ENCODE data around the gene SHISAL2A. TPM values are rescaled to one million over a fixed set of nuclear protein-coding genes. Genes with fewer than 3 reads are reported as not detected.

Gene SHISAL2A
- total RNA-seq, 1 donor from 2014 or later: not detected

GRCh38 chr1:52668711-52669110 is 35.7 kb downstream of the SHISAL2A start:
- Mint-ChIP-seq H3K27ac (ENCODE audit: unreplicated experiment) (peak overlapping the region; percentile 86), H3K4me3 (ENCODE audit: unreplicated experiment) (no peak overlapping the region), H3K9me3 (ENCODE audit: unreplicated experiment) (no peaks in the 10 kb centered on the region), H3K4me1 (ENCODE audit: low read depth, unreplicated experiment) (peaks cover 24% of the 10 kb centered on the region), H3K27me3 (ENCODE audit: low read depth, unreplicated experiment) (no peaks in the 10 kb centered on the region), H3K36me3 (ENCODE audit: low read depth, unreplicated experiment) (no peaks in the 10 kb centered on the region)
- Histone ChIP-seq H3K36me3 (ENCODE audit: insufficient read depth, low read length) (no peaks in the 10 kb centered on the region), H3K79me2 (ENCODE audit: insufficient read depth, low read length) (no peaks in the 10 kb centered on the region), H3K4me2 (ENCODE audit: low read length) (no peak overlapping the region), H3K9me3 (ENCODE audit: insufficient read depth, low read depth, low read length) (no peaks in the 10 kb centered on the region), H3K27me3 (ENCODE audit: insufficient read depth, low read length) (no peaks in the 10 kb centered on the region), H3K27ac (ENCODE audit: low read depth, low read length) (no peak overlapping the region), H3K9ac (ENCODE audit: low read length) (no peak overlapping the region), H2AFZ (ENCODE audit: low read depth, low read length) (no peak overlapping the region), H3K4me3 (ENCODE audit: insufficient read depth, low read depth, low read length) (no peak overlapping the region), H3K4me1 (ENCODE audit: insufficient read depth, low read length) (peaks cover 5% of the 10 kb centered on the region), H4K20me1 (ENCODE audit: insufficient read depth, low read length) (no peaks in the 10 kb centered on the region)
- no peak for TF ChIP-seq EZH2 (IDR thresholded peaks at IDR 0.05; ENCODE audit: insufficient read depth, low read length)
- TF ChIP-seq, protein P1, sequence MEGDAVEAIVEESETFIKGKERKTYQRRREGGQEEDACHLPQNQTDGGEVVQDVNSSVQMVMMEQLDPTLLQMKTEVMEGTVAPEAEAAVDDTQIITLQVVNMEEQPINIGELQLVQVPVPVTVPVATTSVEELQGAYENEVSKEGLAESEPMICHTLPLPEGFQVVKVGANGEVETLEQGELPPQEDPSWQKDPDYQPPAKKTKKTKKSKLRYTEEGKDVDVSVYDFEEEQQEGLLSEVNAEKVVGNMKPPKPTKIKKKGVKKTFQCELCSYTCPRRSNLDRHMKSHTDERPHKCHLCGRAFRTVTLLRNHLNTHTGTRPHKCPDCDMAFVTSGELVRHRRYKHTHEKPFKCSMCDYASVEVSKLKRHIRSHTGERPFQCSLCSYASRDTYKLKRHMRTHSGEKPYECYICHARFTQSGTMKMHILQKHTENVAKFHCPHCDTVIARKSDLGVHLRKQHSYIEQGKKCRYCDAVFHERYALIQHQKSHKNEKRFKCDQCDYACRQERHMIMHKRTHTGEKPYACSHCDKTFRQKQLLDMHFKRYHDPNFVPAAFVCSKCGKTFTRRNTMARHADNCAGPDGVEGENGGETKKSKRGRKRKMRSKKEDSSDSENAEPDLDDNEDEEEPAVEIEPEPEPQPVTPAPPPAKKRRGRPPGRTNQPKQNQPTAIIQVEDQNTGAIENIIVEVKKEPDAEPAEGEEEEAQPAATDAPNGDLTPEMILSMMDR (IDR thresholded peaks at IDR 0.05; ENCODE audit: insufficient read depth, low read depth, low read length): no peak
- DNase-seq (ENCODE audit: low read depth): peak; percentile 9
- no peak for FAIRE-seq

- DNase-seq (ENCODE audit: low read depth) (peak; percentile 53), FAIRE-seq (no peak)
- no peaks in the 10 kb centered on the region for H3K36me3 ChIP-seq (ENCODE audit: insufficient read depth, low read length)
- no peaks in the 10 kb centered on the region for H3K27me3 ChIP-seq (ENCODE audit: insufficient read depth, low read length)
- H3K9me3 Mint-ChIP-seq (ENCODE audit: unreplicated experiment): no peaks in the 10 kb centered on the region
- no peaks in the 10 kb centered on the region for H3K36me3 Mint-ChIP-seq (ENCODE audit: low read depth, unreplicated experiment)
- no peaks in the 10 kb centered on the region for H3K9me3 ChIP-seq (ENCODE audit: insufficient read depth, low read depth, low read length)
- H3K4me3 ChIP-seq (ENCODE audit: insufficient read depth, low read depth, low read length): no peak overlapping the region
- H3K27ac ChIP-seq (ENCODE audit: low read depth, low read length): no peak overlapping the region
- H3K4me1 Mint-ChIP-seq (ENCODE audit: low read depth, unreplicated experiment): peaks cover 31% of the 10 kb centered on the region
- peak overlapping the region; percentile 0 for H3K4me2 ChIP-seq (ENCODE audit: low read length)
- H3K9ac ChIP-seq (ENCODE audit: low read length): no peak overlapping the region
- no peaks in the 10 kb centered on the region for H3K79me2 ChIP-seq (ENCODE audit: insufficient read depth, low read length)
- H2AFZ ChIP-seq (ENCODE audit: low read depth, low read length): no peak overlapping the region
- H3K27me3 Mint-ChIP-seq (ENCODE audit: low read depth, unreplicated experiment): no peaks in the 10 kb centered on the region
- peaks cover 8% of the 10 kb centered on the region for H3K4me1 ChIP-seq (ENCODE audit: insufficient read depth, low read length)
- no peaks in the 10 kb centered on the region for H4K20me1 ChIP-seq (ENCODE audit: insufficient read depth, low read length)
- peak overlapping the region; percentile 86 for H3K27ac Mint-ChIP-seq (ENCODE audit: unreplicated experiment)
- TF ChIP-seq, protein P1 (IDR thresholded peaks at IDR 0.05; ENCODE audit: insufficient read depth, low read depth, low read length): no peak
- TF ChIP-seq EZH2 (IDR thresholded peaks at IDR 0.05; ENCODE audit: insufficient read depth, low read length): no peak
- H3K4me3 Mint-ChIP-seq (ENCODE audit: unreplicated experiment): no peak overlapping the region
These were observed 36.7 kb downstream of the SHISAL2A start for GRCh38 chr1:52669696-52670095.

DNA sequence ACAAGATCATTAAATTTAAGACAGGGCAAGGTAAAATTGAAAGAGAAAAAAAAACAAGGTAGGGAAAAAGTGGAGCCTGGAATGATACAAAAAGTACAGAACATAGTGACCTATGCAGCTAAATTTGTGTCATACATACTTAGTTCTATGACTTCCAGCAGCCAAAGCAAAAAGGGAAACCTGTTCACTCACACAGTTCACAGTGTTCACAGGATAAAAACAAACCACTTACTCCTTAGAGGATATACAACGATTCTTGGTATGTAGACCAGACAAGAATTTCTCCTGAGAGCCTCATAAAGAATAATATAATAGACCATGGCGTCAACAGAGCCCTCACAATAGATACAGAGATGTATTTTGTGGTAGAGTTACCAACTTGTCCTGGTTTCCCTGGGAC is 37.6 kb downstream of the SHISAL2A start:
- Histone ChIP-seq H3K27ac (ENCODE audit: low read depth, low read length) (no peak overlapping the region), H3K9ac (ENCODE audit: low read length) (no peak overlapping the region), H3K4me1 (ENCODE audit: insufficient read depth, low read length) (peaks cover 12% of the 10 kb centered on the region), H4K20me1 (ENCODE audit: insufficient read depth, low read length) (no peaks in the 10 kb centered on the region), H3K36me3 (ENCODE audit: insufficient read depth, low read length) (no peaks in the 10 kb centered on the region), H3K79me2 (ENCODE audit: insufficient read depth, low read length) (no peaks in the 10 kb centered on the region), H3K4me2 (ENCODE audit: low read length) (no peak overlapping the region), H2AFZ (ENCODE audit: low read depth, low read length) (no peak overlapping the region), H3K4me3 (ENCODE audit: insufficient read depth, low read depth, low read length) (no peak overlapping the region), H3K27me3 (ENCODE audit: insufficient read depth, low read length) (no peaks in the 10 kb centered on the region), H3K9me3 (ENCODE audit: insufficient read depth, low read depth, low read length) (no peaks in the 10 kb centered on the region)
- DNase-seq (ENCODE audit: low read depth) (no peak), FAIRE-seq (no peak)
- TF ChIP-seq EZH2 (IDR thresholded peaks at IDR 0.05; ENCODE audit: insufficient read depth, low read length): no peak
- TF ChIP-seq, protein P1 (IDR thresholded peaks at IDR 0.05; ENCODE audit: insufficient read depth, low read depth, low read length): no peak
- Mint-ChIP-seq H3K27me3 (ENCODE audit: low read depth, unreplicated experiment) (no peaks in the 10 kb centered on the region), H3K4me3 (ENCODE audit: unreplicated experiment) (no peak overlapping the region), H3K27ac (ENCODE audit: unreplicated experiment) (peak overlapping the region; percentile 69), H3K9me3 (ENCODE audit: unreplicated experiment) (no peaks in the 10 kb centered on the region), H3K36me3 (ENCODE audit: low read depth, unreplicated experiment) (no peaks in the 10 kb centered on the region), H3K4me1 (ENCODE audit: low read depth, unreplicated experiment) (peaks cover 31% of the 10 kb centered on the region)

Measured in astrocyte (in vitro differentiated cells and primary cell).